ENCODE measurements around the gene PDE4A. TPM values are rescaled to one million over a fixed set of nuclear protein-coding genes. Genes with fewer than 3 reads are reported as not detected.

The PDE4A gene
- total and polyA plus RNA-seq, 2 of the 8 experiments (the other 6 are each of a cell fraction or from before 2014, with no cell fraction given): 2.0 to 4.4 TPM

GRCh38 chr19:10503002-10503789, 82.9 kb downstream of the PDE4A start, which contains the start of gene KEAP1:
Gene KEAP1 (minus strand): TSS chr19:10503356. CDS start chr19:10500033, 3,323 bp downstream.
- DNase-seq (ENCODE audit: low read depth in 1 of 2, low spot score in 2 of 2): peak in 1 of 2 experiments; percentile 82
- CTCF ChIA-PET (ENCODE audit: partially characterized antibody): interaction anchor here (1.0 to 1.2 kb wide), 3 partner anchors 14 to 78 kb away, joined by 3 to 4 read pairs (median 4); partner anchors contain the start of gene ATG4D
- H3K27ac ChIP-seq (ENCODE audit: low read depth, low read length): peak within 1 kb of the TSS; percentile 96
- peak; percentile 51 for TF ChIP-seq RNF2 (IDR thresholded peaks at IDR 0.05; ENCODE audit: borderline replicate concordance, low read depth, low read length, missing control alignments, poor library complexity, severe bottlenecking)
- no peak for TF ChIP-seq TEAD4 (IDR thresholded peaks at IDR 0.05; ENCODE audit: low read depth, low read length)
- peak; percentile 31 for TF ChIP-seq PHF8 (conservative IDR thresholded peaks at IDR 0.05; ENCODE audit: low read depth, low read length)
- TF ChIP-seq CTCF (IDR thresholded peaks at IDR 0.05; ENCODE audit: control extremely low read depth in 1 of 3, insufficient read depth in 1 of 3, low read depth in 1 of 3, low read length in 3 of 3): 0 out of 4 replicates have a peak, but pooled peaks of 1 of the 3 experiments have one; percentile 2
- 0 out of 4 replicates have a peak, but pooled peaks of 1 of the 2 experiments have one; percentile 16 for TF ChIP-seq SIN3A (conservative IDR thresholded peaks at IDR 0.05 in 1 of 2, IDR thresholded peaks at IDR 0.05 in 1 of 2; ENCODE audit: low read depth in 1 of 2, low read length in 2 of 2)

More at GRCh38 chr19:10503002-10503789, 82.9 kb downstream of the PDE4A start, which contains the start of gene KEAP1:
- Histone ChIP-seq H3K4me1 (replicated peaks in 1 of 4; ENCODE audit: control insufficient read depth in 3 of 4, insufficient read depth in 4 of 4, low read length in 3 of 4) (peaks cover 3 to 24% (median 13%) of the 10 kb centered on the region in 4 experiments), H2BK5ac (ENCODE audit: low read depth, low read length) (peak within 1 kb of the TSS; percentile 92; the same call in 1 of the 2 replicates), H2BK15ac (ENCODE audit: low read length) (peak within 1 kb of the TSS; percentile 92; the same call in 1 of the 2 replicates), H2AK5ac (ENCODE audit: low read depth, low read length) (peak within 1 kb of the TSS; percentile 56; the same call in 1 of the 2 replicates), H3K4me3 (ENCODE audit: extremely low read depth in 1 of 4, insufficient read depth in 2 of 4, low read depth in 3 of 4, low read length in 4 of 4) (peak within 1 kb of the TSS; percentile 64 to 96 (median 86)), H3K79me1 (ENCODE audit: low read depth, low read length) (peaks cover 8% of the 10 kb centered on the region; the same call in 1 of the 2 replicates), H3K23ac (ENCODE audit: insufficient read length) (no peak within 1 kb of the TSS), H3K79me2 (ENCODE audit: control insufficient read depth in 1 of 2, insufficient read depth in 2 of 2, low read length in 2 of 2) (peaks cover 0 to 32% of the 10 kb centered on the region in 2 experiments; a peak in 2 of 4 replicates), H3K18ac (ENCODE audit: extremely low read depth, low read length) (peak within 1 kb of the TSS; percentile 95), H3K4me2 (ENCODE audit: insufficient read depth in 1 of 2, low read depth in 2 of 2, low read length in 2 of 2) (peak within 1 kb of the TSS; percentile 88 to 91), H3K27me3 (replicated peaks in 1 of 4; ENCODE audit: control insufficient read depth in 3 of 4, extremely low read depth in 1 of 4, insufficient read depth in 3 of 4, low read length in 3 of 4) (no peaks in the 10 kb centered on the region), H3K56ac (replicated peaks; ENCODE audit: insufficient read length, low read depth, low read length) (peak within 1 kb of the TSS; percentile 95), H2BK20ac (ENCODE audit: low read length) (no peak within 1 kb of the TSS), H2BK120ac (replicated peaks; ENCODE audit: low read depth, low read length) (peak within 1 kb of the TSS; percentile 72), H4K8ac (ENCODE audit: extremely low read depth, insufficient read depth, low read length) (peak within 1 kb of the TSS; percentile 97), H3K36me3 (ENCODE audit: control insufficient read depth in 2 of 4, insufficient read depth in 4 of 4, low read length in 3 of 4) (peaks cover 7 to 16% (median 9%) of the 10 kb centered on the region in 4 experiments; a peak in 6 of 8 replicates), H3K9ac (replicated peaks in 1 of 4; ENCODE audit: extremely low read depth in 1 of 4, low read depth in 3 of 4, low read length in 3 of 4) (peak within 1 kb of the TSS; percentile 81 to 91 (median 87)), H4K91ac (replicated peaks; ENCODE audit: insufficient read length, low read length) (peak within 1 kb of the TSS; percentile 99), H3K23me2 (ENCODE audit: low read depth, low read length) (peaks cover 10% of the 10 kb centered on the region; the same call in 1 of the 2 replicates), H3K9me3 (ENCODE audit: insufficient read depth in 2 of 2, low read depth in 1 of 2, low read length in 1 of 2) (no peaks in the 10 kb centered on the region), H3K14ac (ENCODE audit: insufficient read length) (peak within 1 kb of the TSS; percentile 27), H2AFZ (ENCODE audit: low read length) (no peak within 1 kb of the TSS), H2BK12ac (ENCODE audit: low read depth, low read length) (peak within 1 kb of the TSS; percentile 68; the same call in 1 of the 2 replicates), H4K5ac (ENCODE audit: insufficient read length, low read depth, low read length) (peak within 1 kb of the TSS; percentile 93), H3K4ac (replicated peaks; ENCODE audit: insufficient read length, low read depth, low read length) (peak within 1 kb of the TSS; percentile 94), H4K20me1 (replicated peaks in 1 of 2; ENCODE audit: control insufficient read depth in 1 of 2, insufficient read depth in 2 of 2, low read length in 2 of 2) (peaks cover 0 to 8% of the 10 kb centered on the region in 2 experiments)
- 6% methylated on average over 61 of the region's 73 CpGs; no CpG with 5 or more reads in 1 of the 2 experiments for WGBS, 2 experiments (ENCODE audit: extremely low coverage in 1 of 2, insufficient coverage in 1 of 2, insufficient read length in 1 of 2, insufficient replicate concordance in 2 of 2, low coverage in 1 of 2, low lambda C conversion rate in 2 of 2, missing lambda C conversion rate in 1 of 2)
- no peak for FAIRE-seq
- POLR2A ChIA-PET (ENCODE audit: partially characterized antibody): interaction anchor here (0.7 to 2.1 kb wide), 12 partner anchors 10 to 156 kb away, joined by 3 to 9 read pairs (median 4); partner anchors contain the start of gene S1PR5

Measured in H1 (cell line).